Stimulated activated naive B cell treated with anti-CD40 and anti-IgM and Interleukin-4, amounts not matched to agents 10 μg/mL and 1 μg/mL and 100 μg/mL, for 72 hours (primary cell): Measurements from ENCODE around the gene DSTN.

ENCODE experiments used
- ATAC-seq, 2 donors: fragments of 150-1000 bp; cut with Tn5 transposase; replicated peaks; 2 replicates each; pipeline ENCODE4 v1.10.0; 2021; ENCODE audit warnings: moderate library complexity in 1 of 2
- DNase-seq: peaks from one replicate; pipeline ENCODE4 v3.0.0; 2021
- H3K27ac Mint-ChIP-seq: one replicate; pipeline ENCODE4 v1.8.0; 2022; ENCODE audit warnings: mild to moderate bottlenecking, mixed read lengths
- H3K27me3 Mint-ChIP-seq, 2 donors: one replicate each; pipeline ENCODE4 v1.8.0; 2022; ENCODE audit warnings: mixed read lengths in 2 of 2
- H3K36me3 Mint-ChIP-seq, 2 donors: one replicate each; pipeline ENCODE4 v1.8.0; 2022; ENCODE audit warnings: mixed read lengths in 2 of 2, mild to moderate bottlenecking in 1 of 2
- H3K4me1 Mint-ChIP-seq, 2 donors: one replicate each; pipeline ENCODE4 v1.8.0; 2022; ENCODE audit warnings: mixed read lengths in 2 of 2, mild to moderate bottlenecking in 1 of 2
- H3K4me3 Mint-ChIP-seq, 2 donors: one replicate each; pipeline ENCODE4 v1.8.0; 2022; ENCODE audit warnings: mild to moderate bottlenecking in 2 of 2, mixed read lengths in 2 of 2, moderate library complexity in 1 of 2
- H3K9me3 Mint-ChIP-seq, 2 donors: one replicate each; pipeline ENCODE4 v1.8.0; 2022; ENCODE audit warnings: mixed read lengths in 2 of 2, mild to moderate bottlenecking in 1 of 2

Gene DSTN

DNA sequence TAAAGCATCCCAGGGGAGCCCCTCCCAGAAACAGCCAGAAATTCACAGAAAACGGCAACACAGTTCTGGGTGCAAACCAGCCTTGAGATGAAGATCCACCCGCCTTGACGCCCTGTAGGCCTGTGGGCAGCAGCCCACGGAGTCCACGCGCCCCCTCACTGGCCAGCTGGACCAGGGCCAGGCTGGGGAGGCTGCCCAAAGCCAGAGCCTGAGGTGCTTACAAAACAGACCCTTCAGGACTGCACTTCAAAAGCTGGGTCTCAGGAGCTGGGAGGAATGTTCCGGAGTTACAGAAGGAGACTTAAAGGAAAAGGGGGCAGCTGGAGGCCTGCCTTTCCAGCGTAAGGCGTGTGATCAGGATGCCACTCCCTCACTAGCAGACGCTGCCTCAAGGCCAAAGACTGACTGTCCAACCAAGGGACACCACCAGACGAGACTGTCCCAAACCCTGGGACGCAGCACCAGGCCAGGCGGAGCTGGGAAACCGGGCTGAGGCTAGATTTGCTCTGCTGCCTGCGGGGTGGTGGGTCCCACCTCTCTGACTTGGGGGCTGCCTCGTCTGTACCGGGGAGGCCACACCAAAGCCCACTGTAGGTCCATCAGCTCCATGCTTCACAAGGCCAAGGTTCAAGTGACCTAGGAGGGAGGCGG lies 64.1 kb downstream of the DSTN start:
- ATAC-seq, result no peak
- Mint-ChIP-seq H3K36me3 (peaks cover 45 to 47% of the 10 kb centered on the region in 2 donors), H3K27ac (no peak overlapping the region)

DNA sequence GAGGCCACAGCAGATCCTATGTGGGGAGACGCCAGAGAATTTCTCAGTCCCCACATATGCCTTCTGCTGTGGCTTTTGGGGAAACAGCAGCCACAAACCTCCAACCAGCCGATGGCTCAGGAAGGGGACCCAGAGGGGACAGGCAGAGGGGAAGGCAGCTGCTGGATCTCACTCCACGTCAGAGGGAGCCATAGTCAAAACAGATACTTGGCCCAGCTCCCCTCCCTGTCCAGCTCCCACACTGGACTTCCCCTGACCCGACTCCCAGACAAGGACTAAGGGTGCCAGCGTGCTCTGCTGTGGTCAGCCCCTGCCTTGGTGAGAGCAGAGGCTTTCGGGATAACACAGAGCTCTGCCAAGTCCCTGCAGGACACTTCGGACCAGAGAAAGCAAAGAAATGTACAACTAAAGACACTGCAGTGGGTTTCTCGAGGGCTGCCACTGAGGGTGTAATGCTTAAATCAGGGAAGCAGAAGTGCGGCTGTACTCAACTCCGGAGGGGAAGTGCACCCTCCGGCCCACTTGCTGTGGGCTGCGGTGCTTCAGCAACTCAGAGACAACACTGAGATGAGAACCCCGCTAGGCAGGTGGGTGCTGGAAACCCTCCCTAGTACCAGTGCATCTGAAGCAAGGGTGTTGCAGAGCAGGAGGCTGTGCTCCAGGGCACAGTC lies 64.9 kb downstream of the DSTN start:
- Mint-ChIP-seq H3K36me3 (peaks cover 42 to 43% of the 10 kb centered on the region in 2 donors), H3K4me1 (peaks cover 14 to 22% of the 10 kb centered on the region in 2 donors), H3K4me3 (peak overlapping the region in 1 of 2 donors; percentile 19), H3K27ac (peak overlapping the region; percentile 77), H3K9me3 (no peaks in the 10 kb centered on the region), H3K27me3 (no peaks in the 10 kb centered on the region)
- ATAC-seq (peak; percentile 98 to 99), DNase-seq (peak; percentile 40)

More for the DNA sequence above, 64.1 kb downstream of the DSTN start:
- H3K4me3 Mint-ChIP-seq, result no peak overlapping the region
- no peaks in the 10 kb centered on the region for H3K27me3 Mint-ChIP-seq
- H3K4me1 Mint-ChIP-seq, result peaks cover 14 to 22% of the 10 kb centered on the region in 2 donors
- no peaks in the 10 kb centered on the region for H3K9me3 Mint-ChIP-seq
- no peak for DNase-seq

GRCh38 chr20:17635332-17636244 lies 65.7 kb downstream of the DSTN start:
- DNase-seq (no peak), ATAC-seq (no peak)
- no peaks in the 10 kb centered on the region for H3K9me3 Mint-ChIP-seq
- H3K4me3 Mint-ChIP-seq, result peak overlapping the region in 1 of 2 donors; percentile 19
- peak overlapping the region; percentile 73 for H3K27ac Mint-ChIP-seq
- H3K36me3 Mint-ChIP-seq, result peaks cover 41 to 44% of the 10 kb centered on the region in 2 donors
- no peaks in the 10 kb centered on the region for H3K27me3 Mint-ChIP-seq
- peaks cover 14 to 22% of the 10 kb centered on the region in 2 donors for H3K4me1 Mint-ChIP-seq

GRCh38 chr20:17636523-17637412 lies 66.9 kb downstream of the DSTN start:
- Mint-ChIP-seq H3K9me3 (no peaks in the 10 kb centered on the region), H3K27ac (peak overlapping the region; percentile 20), H3K4me3 (peak overlapping the region in 1 of 2 donors; percentile 28), H3K27me3 (no peaks in the 10 kb centered on the region), H3K4me1 (peaks cover 14 to 22% of the 10 kb centered on the region in 2 donors), H3K36me3 (peaks cover 39% of the 10 kb centered on the region in 2 donors)
- ATAC-seq, result no peak
- DNase-seq, result no peak

DNA sequence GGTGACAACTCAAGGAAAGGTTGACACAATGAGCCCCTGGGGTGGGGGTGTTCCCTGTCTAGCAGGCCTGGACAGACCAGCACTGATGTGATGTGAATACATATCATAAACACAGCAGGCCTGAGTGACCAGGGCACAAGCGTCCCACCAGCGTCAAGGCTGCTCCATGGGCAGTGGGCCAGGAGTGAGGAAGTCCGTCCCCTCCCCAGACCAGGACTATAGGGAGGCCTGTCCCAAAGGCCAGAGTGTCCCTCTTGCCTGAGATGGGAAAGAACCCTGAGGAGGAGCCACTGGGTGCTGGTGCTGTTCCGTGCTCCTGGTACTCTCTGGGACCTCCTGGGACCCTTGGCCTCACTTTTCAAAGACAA lies 67.5 kb downstream of the DSTN start:
- peak overlapping the region in 1 of 2 donors; percentile 28 for H3K4me3 Mint-ChIP-seq
- peaks cover 36 to 39% of the 10 kb centered on the region in 2 donors for H3K36me3 Mint-ChIP-seq
- no peak for DNase-seq
- ATAC-seq, result no peak
- no peaks in the 10 kb centered on the region for H3K9me3 Mint-ChIP-seq
- H3K27me3 Mint-ChIP-seq, result no peaks in the 10 kb centered on the region
- H3K4me1 Mint-ChIP-seq, result peaks cover 14 to 22% of the 10 kb centered on the region in 2 donors
- H3K27ac Mint-ChIP-seq, result no peak overlapping the region

DNA sequence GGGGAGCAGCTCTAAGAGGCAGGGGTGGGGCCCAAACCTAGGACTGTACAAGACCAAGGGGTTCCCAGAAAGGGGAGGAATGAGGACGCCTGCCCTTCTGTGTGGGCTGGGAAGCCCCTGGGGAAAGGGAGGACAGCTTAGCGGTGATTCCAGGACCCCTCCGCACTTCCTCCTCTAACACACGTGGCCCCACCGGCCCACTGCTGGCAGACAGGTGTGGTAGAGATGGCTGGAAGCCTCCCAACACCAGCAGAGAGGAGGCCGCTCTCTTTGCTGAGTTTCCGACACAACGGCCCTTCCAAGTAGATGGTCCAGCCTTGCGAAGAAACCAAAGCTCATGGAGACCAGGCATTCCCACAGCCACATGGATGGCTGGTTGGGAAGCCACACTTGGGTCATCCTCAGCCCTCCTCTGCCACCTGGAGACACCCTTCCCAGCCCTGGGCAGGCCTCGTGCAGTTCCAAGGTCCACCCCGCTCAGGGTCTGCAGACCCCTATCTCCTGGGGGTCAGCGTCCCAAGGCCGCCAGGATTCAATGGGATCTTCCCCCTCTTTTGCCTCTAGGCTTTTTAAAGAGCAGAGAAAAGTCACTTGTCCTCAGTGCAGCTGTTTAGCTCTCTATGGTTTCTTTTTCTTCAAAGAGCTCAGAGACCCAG lies 68.2 kb downstream of the DSTN start:
- H3K27ac Mint-ChIP-seq, result no peak overlapping the region
- no peak overlapping the region for H3K4me3 Mint-ChIP-seq
- peaks cover 14 to 22% of the 10 kb centered on the region in 2 donors for H3K4me1 Mint-ChIP-seq
- no peaks in the 10 kb centered on the region for H3K27me3 Mint-ChIP-seq
- no peaks in the 10 kb centered on the region for H3K9me3 Mint-ChIP-seq
- ATAC-seq, result no peak
- DNase-seq, result no peak
- peaks cover 32 to 39% of the 10 kb centered on the region in 2 donors for H3K36me3 Mint-ChIP-seq

DNA sequence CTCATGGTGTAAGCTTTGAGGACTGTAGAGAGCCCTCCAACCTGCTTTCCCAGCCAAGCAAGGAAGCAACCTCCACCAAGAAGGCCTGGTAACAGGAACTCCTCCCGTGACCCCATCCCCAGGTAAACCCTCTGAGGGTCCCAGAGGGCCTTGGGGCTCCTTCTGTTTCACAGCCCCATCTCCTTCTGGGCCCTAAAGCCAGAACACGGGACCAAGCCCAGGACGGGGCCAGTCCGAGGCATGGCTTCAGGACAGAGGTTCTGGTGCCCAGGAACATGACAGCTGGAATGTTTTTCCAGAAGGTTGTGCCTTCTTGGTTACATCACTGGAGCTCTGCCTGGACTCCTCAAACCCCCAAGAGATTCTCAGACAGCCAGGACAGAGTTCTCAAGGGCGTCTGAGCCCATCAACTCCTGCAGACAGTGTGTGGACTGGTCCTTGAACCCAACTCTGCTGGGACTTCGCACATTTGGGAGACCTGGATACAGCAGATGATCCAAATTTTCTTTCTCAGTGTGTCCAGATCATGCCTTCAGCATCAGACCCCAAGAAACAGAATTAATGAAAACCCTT lies 69.0 kb downstream of the DSTN start:
- ATAC-seq, result no peak

DNA sequence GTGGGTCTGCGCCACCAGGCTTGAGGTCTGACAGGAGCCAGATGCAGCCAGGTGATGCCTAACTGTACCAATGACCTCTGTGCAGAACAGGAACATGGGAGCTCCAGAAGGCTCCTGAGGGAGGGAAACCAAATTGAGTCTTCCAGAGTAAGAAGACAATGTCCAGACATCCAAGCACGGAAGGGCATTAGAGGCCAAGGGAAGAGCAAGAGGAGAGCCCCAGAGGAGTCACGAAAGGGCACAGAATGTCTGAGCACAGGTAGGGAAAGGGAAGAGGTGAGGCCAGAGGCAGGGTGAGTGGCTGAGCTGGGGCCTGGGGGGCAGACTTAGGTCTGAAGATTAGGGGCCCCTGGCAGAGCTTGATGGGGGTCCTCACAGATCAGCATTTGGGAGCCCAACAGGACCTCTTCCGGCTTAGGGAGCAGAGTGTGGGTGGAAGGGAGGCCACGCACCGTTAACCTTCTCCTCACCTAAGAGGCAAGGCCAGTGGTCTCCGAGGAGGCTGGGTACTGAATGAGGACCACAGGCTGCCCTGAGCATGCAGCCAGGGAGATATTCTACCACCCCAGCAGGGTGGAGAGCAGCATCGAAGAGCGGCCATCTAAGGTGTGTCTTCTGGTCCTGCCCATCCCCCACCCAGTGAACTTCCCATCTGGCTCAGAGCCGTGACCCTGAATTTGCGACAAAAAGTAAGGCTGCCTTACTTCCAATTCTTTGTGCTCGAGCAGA lies 70.4 kb downstream of the DSTN start:
- no peak for DNase-seq
- H3K27me3 Mint-ChIP-seq, result no peaks in the 10 kb centered on the region
- ATAC-seq, result no peak
- H3K4me3 Mint-ChIP-seq, result no peak overlapping the region
- H3K4me1 Mint-ChIP-seq, result peaks cover 19 to 36% of the 10 kb centered on the region in 2 donors
- H3K9me3 Mint-ChIP-seq, result no peaks in the 10 kb centered on the region
- H3K36me3 Mint-ChIP-seq, result peaks cover 25 to 29% of the 10 kb centered on the region in 2 donors
- peak overlapping the region; percentile 48 for H3K27ac Mint-ChIP-seq

More for the DNA sequence above, 69.0 kb downstream of the DSTN start:
- Mint-ChIP-seq H3K4me3 (no peak overlapping the region), H3K27me3 (no peaks in the 10 kb centered on the region), H3K27ac (no peak overlapping the region), H3K4me1 (peaks cover 20 to 30% of the 10 kb centered on the region in 2 donors), H3K9me3 (no peaks in the 10 kb centered on the region), H3K36me3 (peaks cover 26 to 32% of the 10 kb centered on the region in 2 donors)
- no peak for DNase-seq

DNA sequence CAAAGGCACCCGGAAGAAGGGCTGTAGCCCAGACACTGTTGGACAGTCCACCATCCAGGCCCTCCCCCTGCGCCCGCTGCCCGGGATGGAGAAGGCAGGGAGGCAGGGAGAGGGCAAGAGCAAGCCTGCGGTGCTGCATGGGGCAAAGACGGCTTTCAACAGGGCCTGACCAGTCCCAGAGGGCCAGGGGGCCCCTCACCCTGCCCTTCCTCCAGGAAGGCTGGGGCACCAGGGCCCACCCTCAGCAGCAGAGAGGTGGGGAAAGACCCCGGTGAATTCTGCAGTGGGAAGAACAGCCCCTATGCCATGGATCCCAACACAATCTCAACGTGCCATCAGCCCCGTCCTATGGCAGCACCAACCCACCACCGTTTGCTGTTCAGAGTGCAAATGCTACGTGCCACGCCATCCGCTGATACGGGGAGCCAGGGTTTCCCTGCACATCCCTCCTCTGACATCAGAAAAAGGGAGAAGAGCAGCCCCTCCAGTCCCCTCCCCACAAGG lies 71.1 kb downstream of the DSTN start:
- DNase-seq (no peak), ATAC-seq (no peak)
- Mint-ChIP-seq H3K4me1 (peaks cover 16 to 33% of the 10 kb centered on the region in 2 donors), H3K27me3 (no peaks in the 10 kb centered on the region), H3K36me3 (peaks cover 22 to 26% of the 10 kb centered on the region in 2 donors), H3K9me3 (no peaks in the 10 kb centered on the region), H3K4me3 (no peak overlapping the region), H3K27ac (no peak overlapping the region)

- ATAC-seq (no peak), DNase-seq (no peak)
- Mint-ChIP-seq H3K9me3 (no peaks in the 10 kb centered on the region), H3K4me3 (no peak overlapping the region), H3K4me1 (peaks cover 14 to 29% of the 10 kb centered on the region in 2 donors), H3K27me3 (no peaks in the 10 kb centered on the region), H3K27ac (no peak overlapping the region), H3K36me3 (peaks cover 17 to 20% of the 10 kb centered on the region in 2 donors)
These were observed 71.7 kb downstream of the DSTN start for GRCh38 chr20:17641520-17641964.

GRCh38 chr20:17641993-17642392 lies 72.1 kb downstream of the DSTN start:
- H3K4me3 Mint-ChIP-seq, result no peak overlapping the region
- DNase-seq (no peak), ATAC-seq (no peak)
- no peaks in the 10 kb centered on the region for H3K27me3 Mint-ChIP-seq
- no peaks in the 10 kb centered on the region for H3K9me3 Mint-ChIP-seq
- no peak overlapping the region for H3K27ac Mint-ChIP-seq
- H3K36me3 Mint-ChIP-seq, result peaks cover 15 to 18% of the 10 kb centered on the region in 2 donors
- peaks cover 17 to 32% of the 10 kb centered on the region in 2 donors for H3K4me1 Mint-ChIP-seq
